HL-60 (cell line): Measurements from ENCODE around the gene WNT5A.

Source experiments
- DNase-seq, 2 experiments: peaks; one replicate each; pipeline ENCODE4 v3.0.0-alpha.2; 2010 to 2020; ENCODE audit warnings: low read depth in 1 of 2, low spot score in 1 of 2
- H3K27ac ChIP-seq: fragments of 250-450 bp; sonication (Bioruptor Pico); replicated peaks from 2 replicates; pipeline ENCODE4 v1.5.1; 2020; ENCODE audit warnings: mild to moderate bottlenecking, moderate library complexity
- H3K27me3 ChIP-seq: fragments of 250-450 bp; sonication (Bioruptor Pico); 2 replicates; pipeline ENCODE4 v1.5.1; 2021; ENCODE audit warnings: mild to moderate bottlenecking, moderate library complexity; ENCODE audit not compliant: insufficient read depth, poor library complexity, severe bottlenecking
- H3K4me3 ChIP-seq: replicated peaks from 2 replicates; pipeline ENCODE4 v1.5.1; 2011; ENCODE audit warnings: mild to moderate bottlenecking, control low read depth, low read length; ENCODE audit not compliant: insufficient read depth
- GABPA ChIP-seq: IDR thresholded peaks from 2 replicates; pipeline ENCODE4 v1.6.1; 2012; ENCODE audit warnings: low read depth
- POLR2AphosphoS5 ChIP-seq: IDR thresholded peaks from 2 replicates; pipeline ENCODE4 v1.6.1; 2012; ENCODE audit warnings: low read depth
- SPI1 ChIP-seq: IDR thresholded peaks from 2 replicates; pipeline ENCODE4 v1.6.1; 2012; ENCODE audit warnings: low read depth, mild to moderate bottlenecking, borderline replicate concordance
- TF ChIP-seq, protein P1 (sequence below): IDR thresholded peaks from 2 replicates; pipeline ENCODE4 v1.6.1; 2012; ENCODE audit warnings: low read depth; ENCODE audit not compliant: insufficient replicate concordance
- TF ChIP-seq, protein P2 (sequence below): IDR thresholded peaks from one replicate; pipeline ENCODE4 v1.5.1; 2011; ENCODE audit warnings: low read length, control low read depth, inconsistent platforms; ENCODE audit not compliant: insufficient read depth

The WNT5A gene

DNA sequence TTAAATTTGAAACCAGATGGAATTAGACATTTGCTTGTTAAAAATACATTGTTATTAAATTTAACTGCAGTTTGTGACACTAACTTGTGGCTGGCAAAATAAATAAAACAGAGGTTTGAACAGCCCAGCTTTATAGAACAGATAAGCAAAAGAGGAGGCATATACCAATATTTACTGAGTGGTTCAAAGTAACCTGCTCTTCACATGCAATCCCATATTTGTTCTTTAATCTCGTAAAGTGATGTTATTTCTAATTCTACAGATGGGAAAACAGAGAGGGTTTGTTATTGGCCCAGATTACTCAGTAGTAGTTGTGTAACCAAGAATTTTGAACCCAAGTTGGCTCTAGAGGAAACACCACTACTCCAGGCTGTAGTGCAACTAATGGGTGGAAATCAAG, 37.6 kb downstream of the WNT5A start:
- Histone ChIP-seq H3K27ac (no peak overlapping the region), H3K27me3 (no peaks in the 10 kb centered on the region), H3K4me3 (no peak overlapping the region)
- TF ChIP-seq, protein P1, sequence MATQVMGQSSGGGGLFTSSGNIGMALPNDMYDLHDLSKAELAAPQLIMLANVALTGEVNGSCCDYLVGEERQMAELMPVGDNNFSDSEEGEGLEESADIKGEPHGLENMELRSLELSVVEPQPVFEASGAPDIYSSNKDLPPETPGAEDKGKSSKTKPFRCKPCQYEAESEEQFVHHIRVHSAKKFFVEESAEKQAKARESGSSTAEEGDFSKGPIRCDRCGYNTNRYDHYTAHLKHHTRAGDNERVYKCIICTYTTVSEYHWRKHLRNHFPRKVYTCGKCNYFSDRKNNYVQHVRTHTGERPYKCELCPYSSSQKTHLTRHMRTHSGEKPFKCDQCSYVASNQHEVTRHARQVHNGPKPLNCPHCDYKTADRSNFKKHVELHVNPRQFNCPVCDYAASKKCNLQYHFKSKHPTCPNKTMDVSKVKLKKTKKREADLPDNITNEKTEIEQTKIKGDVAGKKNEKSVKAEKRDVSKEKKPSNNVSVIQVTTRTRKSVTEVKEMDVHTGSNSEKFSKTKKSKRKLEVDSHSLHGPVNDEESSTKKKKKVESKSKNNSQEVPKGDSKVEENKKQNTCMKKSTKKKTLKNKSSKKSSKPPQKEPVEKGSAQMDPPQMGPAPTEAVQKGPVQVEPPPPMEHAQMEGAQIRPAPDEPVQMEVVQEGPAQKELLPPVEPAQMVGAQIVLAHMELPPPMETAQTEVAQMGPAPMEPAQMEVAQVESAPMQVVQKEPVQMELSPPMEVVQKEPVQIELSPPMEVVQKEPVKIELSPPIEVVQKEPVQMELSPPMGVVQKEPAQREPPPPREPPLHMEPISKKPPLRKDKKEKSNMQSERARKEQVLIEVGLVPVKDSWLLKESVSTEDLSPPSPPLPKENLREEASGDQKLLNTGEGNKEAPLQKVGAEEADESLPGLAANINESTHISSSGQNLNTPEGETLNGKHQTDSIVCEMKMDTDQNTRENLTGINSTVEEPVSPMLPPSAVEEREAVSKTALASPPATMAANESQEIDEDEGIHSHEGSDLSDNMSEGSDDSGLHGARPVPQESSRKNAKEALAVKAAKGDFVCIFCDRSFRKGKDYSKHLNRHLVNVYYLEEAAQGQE = no peak
- TF ChIP-seq POLR2AphosphoS5 = no peak
- TF ChIP-seq SPI1 = no peak
- no peak for DNase-seq

DNA sequence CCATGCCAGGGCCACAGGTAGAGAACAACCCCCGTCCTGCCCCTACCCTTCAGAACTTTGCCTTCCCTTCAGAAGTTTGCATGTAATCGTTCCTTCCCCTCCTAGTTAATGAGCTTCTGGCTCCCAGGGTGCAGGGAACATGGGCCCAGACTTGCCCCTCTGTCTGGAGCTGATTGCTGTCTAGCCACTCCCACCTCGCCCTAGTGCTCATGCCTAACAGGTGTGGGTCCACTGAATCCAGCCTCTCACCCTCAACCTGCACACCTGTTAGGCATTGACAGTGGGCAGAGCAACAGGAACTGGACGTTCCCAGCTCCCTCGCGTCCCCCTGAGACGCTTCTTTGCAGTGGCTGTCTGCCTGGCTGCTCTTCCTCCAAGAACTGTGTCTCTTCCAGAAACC, 40.3 kb downstream of the WNT5A start:
- H3K27ac ChIP-seq = no peak overlapping the region
- TF ChIP-seq GABPA (no peak), POLR2AphosphoS5 (no peak), SPI1 (no peak)
- TF ChIP-seq, protein P2, sequence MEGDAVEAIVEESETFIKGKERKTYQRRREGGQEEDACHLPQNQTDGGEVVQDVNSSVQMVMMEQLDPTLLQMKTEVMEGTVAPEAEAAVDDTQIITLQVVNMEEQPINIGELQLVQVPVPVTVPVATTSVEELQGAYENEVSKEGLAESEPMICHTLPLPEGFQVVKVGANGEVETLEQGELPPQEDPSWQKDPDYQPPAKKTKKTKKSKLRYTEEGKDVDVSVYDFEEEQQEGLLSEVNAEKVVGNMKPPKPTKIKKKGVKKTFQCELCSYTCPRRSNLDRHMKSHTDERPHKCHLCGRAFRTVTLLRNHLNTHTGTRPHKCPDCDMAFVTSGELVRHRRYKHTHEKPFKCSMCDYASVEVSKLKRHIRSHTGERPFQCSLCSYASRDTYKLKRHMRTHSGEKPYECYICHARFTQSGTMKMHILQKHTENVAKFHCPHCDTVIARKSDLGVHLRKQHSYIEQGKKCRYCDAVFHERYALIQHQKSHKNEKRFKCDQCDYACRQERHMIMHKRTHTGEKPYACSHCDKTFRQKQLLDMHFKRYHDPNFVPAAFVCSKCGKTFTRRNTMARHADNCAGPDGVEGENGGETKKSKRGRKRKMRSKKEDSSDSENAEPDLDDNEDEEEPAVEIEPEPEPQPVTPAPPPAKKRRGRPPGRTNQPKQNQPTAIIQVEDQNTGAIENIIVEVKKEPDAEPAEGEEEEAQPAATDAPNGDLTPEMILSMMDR = no peak
- TF ChIP-seq, protein P1 = no peak
- no peak for DNase-seq
- H3K4me3 ChIP-seq = no peak overlapping the region
- no peaks in the 10 kb centered on the region for H3K27me3 ChIP-seq

DNA sequence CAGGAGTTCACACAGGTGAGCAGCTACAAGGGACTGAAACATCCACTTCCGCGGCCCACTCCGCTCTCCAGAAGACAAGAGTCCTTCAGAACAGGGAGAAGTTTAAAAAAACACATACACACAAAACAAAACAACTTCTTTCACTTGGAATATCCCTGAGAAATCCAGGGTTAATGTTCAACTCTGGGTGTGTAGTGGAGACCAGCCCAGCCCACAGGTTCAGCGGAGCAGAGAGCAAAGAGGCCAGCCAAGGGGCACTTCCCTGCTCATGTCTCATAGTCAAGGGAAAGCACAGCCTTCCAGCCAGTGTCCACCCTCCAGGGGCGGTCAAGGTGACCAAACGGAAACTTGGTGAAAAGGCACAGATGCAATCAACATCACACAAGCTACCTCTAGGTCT, 41.6 kb downstream of the WNT5A start:
- H3K4me3 ChIP-seq = no peak overlapping the region
- DNase-seq = no peak
- H3K27me3 ChIP-seq = no peaks in the 10 kb centered on the region
- no peak overlapping the region for H3K27ac ChIP-seq
- TF ChIP-seq, protein P2 = no peak
- TF ChIP-seq GABPA (no peak), SPI1 (no peak), POLR2AphosphoS5 (no peak)
- TF ChIP-seq, protein P1 = no peak
